ENCODE measurements around the gene CRTC1.

Gene CRTC1

GRCh38 chr19:18743784-18744418, 60.4 kb downstream of the CRTC1 start:
- no peak for TF ChIP-seq CTCF (IDR thresholded peaks at IDR 0.05)
- H3K27ac ChIP-seq = no peak overlapping the region
- H3K4me3 ChIP-seq = no peak overlapping the region
- DNase-seq (ENCODE audit: low spot score) = no peak

- DNase-seq (ENCODE audit: low spot score) = no peak
- TF ChIP-seq CTCF (IDR thresholded peaks at IDR 0.05) = no peak
- Histone ChIP-seq H3K4me3 (no peak overlapping the region), H3K27ac (no peak overlapping the region)
These were observed 61.7 kb downstream of the CRTC1 start for GRCh38 chr19:18745012-18745735.

GRCh38 chr19:18745931-18746330, 62.5 kb downstream of the CRTC1 start:
- DNase-seq (ENCODE audit: low spot score) = no peak
- Histone ChIP-seq H3K27ac (no peak overlapping the region), H3K4me3 (no peak overlapping the region)
- no peak for TF ChIP-seq CTCF (IDR thresholded peaks at IDR 0.05)

GRCh38 chr19:18746401-18747325, 63.2 kb downstream of the CRTC1 start:
- H3K4me3 ChIP-seq = no peak overlapping the region
- H3K27ac ChIP-seq = no peak overlapping the region
- TF ChIP-seq CTCF (IDR thresholded peaks at IDR 0.05) = no peak
- DNase-seq (ENCODE audit: low spot score) = no peak

- H3K4me3 ChIP-seq = no peak overlapping the region
- no peak for DNase-seq (ENCODE audit: low spot score)
- no peak for TF ChIP-seq CTCF (IDR thresholded peaks at IDR 0.05)
- H3K27ac ChIP-seq = no peak overlapping the region
These were observed 66.1 kb downstream of the CRTC1 start for GRCh38 chr19:18749362-18750231.

- no peak for TF ChIP-seq CTCF (IDR thresholded peaks at IDR 0.05)
- no peak overlapping the region for H3K27ac ChIP-seq
- DNase-seq (ENCODE audit: low spot score) = no peak
- H3K4me3 ChIP-seq = no peak overlapping the region
These were observed 67.0 kb downstream of the CRTC1 start for GRCh38 chr19:18750295-18750970.

Measured in coronary artery (tissue), 2 donors.